Frontal cortex (tissue), 4 donors: Measurements from ENCODE around the gene TUBB4A. TPM values are rescaled to one million over a fixed set of nuclear protein-coding genes. Genes with fewer than 3 reads are reported as not detected.

ENCODE experiments used
- DNase-seq, 2 donors: peaks; one replicate each; pipeline ENCODE4 v3.0.0; 2012; ENCODE audit warnings: low spot score in 2 of 2
- FAIRE-seq: peaks from 2 replicates; lab custom pipeline; 2012; peaks lifted over from hg19 to GRCh38; lab: Jason Lieb, UNC
- total RNA-seq: library from RNA; depleted of rRNA; stranded (reverse); fragments of >200 nt; gene quantifications from one replicate; pipeline ENCODE4 v1.2.3, GENCODE V29; 2014
- donor health status: control.
- donor health status: control.
- donor health status: control.

The TUBB4A gene
- total RNA-seq, 1 donor from 2014 or later, result 106 TPM

GRCh38 chr19:6499052-6499790 lies 2.9 kb downstream of the TUBB4A start:
- DNase-seq, result no peak
- FAIRE-seq, result no peak

DNA sequence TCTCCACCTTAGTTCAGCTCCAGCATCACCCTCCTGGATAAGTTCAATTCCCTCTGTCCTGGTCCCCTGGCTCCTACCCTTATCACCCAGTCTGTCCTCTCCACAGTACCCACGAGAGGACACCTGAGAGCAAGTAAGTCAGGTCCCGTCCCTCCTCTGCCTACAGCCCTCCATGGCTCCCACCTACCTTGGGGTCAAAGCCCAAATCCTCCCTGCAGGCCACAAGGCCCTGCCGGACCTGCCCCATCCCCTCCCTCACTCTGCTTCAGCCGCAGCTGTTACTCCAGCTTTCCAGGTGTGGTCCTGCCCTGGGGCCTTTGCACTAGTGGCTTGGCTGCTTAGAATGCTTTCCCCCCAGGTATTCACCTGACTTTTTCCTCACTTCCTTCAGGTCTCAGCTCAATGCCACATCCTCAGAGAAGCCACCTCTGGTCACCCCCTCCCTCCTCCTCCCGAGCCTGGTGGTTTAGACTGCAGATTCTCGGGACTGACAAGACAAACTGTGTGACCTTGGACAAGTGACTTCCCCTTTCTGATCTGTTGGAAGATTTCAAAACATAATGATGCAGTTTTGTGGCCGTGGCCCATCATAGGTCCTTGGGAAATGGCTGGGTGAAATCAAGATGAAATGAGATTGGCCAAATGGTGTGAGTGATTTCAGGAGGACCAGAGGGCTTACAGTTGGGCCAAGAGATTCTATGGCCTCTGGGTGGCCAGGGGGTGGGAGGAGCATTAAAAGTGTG lies 3.6 kb downstream of the TUBB4A start:
- DNase-seq, result no peak
- FAIRE-seq, result no peak

- DNase-seq (no peak), FAIRE-seq (no peak)
Observed at GRCh38 chr19:6495947-6496346, 6.2 kb downstream of the TUBB4A start.

DNA sequence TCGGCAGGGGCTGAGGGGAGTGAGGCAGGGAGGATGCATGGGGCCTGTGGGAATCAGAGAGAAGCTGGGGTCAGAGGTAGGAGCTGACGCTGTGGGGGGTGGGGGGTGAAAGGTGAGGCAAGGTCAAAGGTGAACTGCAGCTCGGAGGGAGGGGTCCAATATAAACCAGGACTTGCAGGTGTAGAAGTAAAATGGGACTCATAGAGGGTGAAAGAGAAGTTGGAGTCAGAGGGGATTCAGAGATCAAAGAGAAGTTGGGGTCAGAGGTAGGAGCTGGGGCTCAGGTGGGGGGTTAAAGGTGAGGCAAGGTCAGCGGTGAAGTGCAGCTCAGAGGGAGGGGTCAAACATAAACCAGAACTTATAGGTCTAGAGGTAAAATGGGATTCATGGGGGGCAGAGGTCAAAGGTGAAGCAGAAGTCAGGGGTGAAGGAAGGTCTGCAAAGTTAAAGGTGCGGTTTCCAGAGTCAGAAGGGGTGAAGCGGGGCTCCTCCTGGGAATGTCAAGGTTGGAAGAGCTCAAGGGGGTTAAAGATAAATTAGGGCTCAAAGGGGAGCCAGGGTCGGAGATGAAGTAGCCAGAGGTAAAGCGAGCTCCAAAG lies 7.6 kb downstream of the TUBB4A start:
- FAIRE-seq (no peak), DNase-seq (no peak)

- FAIRE-seq (no peak), DNase-seq (no peak)
Observed at GRCh38 chr19:6491802-6492592, 10.1 kb downstream of the TUBB4A start.

DNA sequence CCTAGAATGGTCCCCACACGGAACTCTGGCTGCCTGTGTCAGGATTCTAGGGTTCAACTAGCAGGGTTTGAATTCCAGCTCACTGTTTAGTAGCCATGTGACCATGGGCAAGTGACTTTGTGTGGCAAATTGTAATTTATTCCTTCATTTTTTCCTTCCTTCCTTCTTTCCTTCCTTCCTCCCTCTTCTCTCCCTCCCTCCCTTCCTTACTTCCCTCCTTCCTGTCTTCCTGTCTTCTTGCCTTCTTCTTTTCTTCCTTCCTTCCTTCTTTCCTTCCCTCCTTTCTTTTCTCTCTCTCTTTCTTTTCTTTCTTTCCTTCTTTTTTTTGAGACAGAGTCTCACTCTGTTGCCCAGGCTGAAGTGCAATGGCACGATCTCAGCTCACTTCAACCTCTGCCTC lies 12.0 kb downstream of the TUBB4A start:
- no peak for DNase-seq
- no peak for FAIRE-seq

DNA sequence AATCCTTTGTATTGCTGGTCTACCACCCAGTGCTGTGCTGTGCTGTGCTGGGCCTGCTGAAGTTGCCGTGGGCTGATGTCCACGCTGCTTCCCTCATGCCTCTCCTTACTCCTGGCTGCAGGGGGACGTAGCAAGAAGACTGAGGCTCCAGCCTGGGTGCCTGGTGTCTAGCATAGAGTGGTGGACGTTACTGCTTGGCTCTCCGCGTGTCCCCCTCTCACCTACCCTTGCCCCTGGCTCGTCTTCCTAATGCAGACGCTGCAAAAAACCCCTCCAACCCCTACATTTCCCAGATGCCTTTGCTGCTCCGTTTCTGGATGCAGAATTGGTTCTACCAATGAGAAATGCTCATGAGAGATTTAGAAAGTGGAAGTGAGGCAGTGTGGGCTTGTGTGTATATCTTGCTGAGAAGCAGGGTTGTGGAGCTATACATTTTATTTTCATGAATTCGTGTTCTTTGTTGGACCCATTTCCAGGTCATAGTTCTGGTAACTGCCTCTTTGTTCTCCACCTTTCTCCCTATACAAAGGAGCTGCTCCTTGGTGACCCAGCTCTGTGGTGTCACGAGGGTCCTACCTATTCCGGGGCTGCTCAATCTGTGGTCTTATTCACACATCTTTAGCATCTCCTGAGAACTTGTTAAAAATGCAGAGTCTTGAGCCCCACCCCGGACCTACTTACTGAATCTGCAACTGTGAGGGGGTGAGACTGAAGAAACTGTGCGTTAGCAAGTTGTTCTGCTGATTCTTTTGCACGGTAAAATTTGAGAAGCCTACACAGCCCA lies 12.6 kb downstream of the TUBB4A start:
- FAIRE-seq (no peak), DNase-seq (no peak)

DNA sequence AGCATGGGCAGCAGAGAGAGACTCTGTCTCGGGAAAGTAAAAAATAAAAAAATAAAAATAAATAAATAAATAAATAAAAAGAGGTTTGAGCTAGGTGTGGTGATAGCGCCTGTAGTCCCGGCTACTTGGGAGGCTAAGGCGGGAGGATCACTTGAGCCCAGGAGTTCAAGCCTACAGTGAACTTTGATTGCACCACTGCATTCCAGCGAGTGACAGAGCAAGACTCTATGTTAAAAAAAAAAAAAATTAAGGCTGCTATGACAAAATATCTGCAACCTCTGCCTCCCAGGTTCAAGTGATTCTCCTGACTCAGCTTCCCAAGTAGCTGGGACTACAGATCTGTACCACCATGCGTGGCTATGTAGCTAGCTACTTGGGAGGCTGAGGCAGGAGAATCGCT lies 17.3 kb downstream of the TUBB4A start:
- DNase-seq, result no peak
- no peak for FAIRE-seq

DNA sequence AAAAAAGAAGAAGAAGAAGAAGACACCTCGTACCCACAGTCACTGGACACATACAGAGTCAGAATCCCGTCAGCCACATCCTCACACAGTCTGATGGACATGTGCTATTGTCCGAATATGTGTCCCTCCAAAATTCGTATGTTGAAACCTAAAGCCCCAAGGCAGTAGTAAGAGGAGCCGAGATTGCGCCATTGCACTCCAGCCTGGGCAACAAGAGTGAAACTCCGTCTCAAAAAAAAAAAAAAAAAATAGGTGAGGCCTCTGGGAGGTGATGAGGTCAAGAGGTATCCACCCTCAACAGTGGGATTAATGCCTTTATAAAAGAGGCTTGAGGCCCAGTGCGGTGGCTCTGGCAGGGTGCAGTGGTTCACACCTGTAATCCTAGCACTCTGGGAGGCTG lies 17.9 kb downstream of the TUBB4A start:
- FAIRE-seq, result no peak

DNA sequence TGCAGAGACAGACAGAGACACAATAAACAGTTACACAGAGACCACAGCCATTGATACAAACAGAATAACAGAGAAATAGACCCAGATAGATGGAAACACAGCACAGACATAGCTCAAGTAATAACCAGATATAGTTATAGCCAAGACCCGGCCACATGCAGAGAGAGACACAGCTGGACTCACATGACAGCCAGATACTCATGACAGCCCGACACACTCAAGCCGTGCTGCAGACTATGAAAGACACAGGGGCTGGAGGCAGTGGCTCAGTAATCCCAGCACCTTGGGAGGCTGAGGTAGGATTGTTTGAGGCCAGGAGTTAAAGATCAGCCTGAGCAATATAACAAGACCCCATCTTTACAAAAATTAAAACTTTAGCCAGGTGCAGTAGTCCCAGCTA lies 18.9 kb downstream of the TUBB4A start:
- DNase-seq, result no peak
- no peak for FAIRE-seq

More for the DNA sequence above, 17.9 kb downstream of the TUBB4A start:
- no peak for DNase-seq

GRCh38 chr19:6482343-6482686 lies 19.8 kb downstream of the TUBB4A start:
- no peak for FAIRE-seq
- no peak for DNase-seq

DNA sequence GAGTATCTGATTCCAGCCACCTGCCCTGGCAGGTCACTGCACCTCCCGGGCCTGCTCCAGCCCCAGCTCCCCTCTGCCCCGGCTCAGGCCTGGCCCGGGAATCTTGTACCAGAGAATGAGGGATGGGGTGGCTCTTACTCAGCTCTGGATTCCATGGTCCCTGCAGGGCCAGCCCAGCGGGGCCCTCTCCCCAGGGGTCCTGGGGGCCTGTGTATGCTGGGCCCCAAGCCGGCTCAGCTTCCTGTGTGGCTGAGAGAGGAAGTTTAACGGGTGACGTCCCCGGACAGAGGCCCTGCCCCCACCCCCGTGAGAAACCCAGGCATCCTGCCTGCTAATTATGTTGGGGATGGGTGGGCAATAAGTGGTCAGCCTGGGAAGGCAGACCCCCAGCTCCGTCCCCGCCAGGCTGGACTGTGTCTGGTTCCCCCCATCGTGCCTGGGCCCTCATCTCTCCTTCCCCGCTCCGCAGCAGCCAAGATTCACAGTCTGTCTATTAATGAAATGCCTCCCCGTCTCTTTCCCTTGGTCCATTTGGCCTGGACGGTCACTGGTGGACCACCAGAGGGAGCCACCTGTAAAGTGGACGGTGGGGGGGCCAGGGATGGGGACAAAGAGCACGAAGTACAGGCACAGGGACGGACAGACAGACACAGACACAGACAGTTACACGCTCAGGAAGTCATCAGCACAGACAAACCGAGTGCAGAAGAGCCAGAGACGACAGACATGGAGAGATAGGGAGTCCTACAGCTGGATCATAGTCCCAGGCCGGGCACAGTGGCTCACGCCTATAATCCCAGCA lies 20.4 kb downstream of the TUBB4A start, which contains the start of gene DENND1C:
Gene DENND1C, minus strand, starts transcription at position 247 of the 802 bp plus-strand sequence. Its CDS starts 92 bp downstream, at position 155.
- FAIRE-seq (no peak), DNase-seq (no peak)

GRCh38 chr19:6480848-6481415 lies 21.2 kb downstream of the TUBB4A start:
- DNase-seq (no peak), FAIRE-seq (no peak)

- no peak for FAIRE-seq
- DNase-seq, result no peak
Observed at GRCh38 chr19:6479836-6480398, 22.2 kb downstream of the TUBB4A start.

GRCh38 chr19:6478815-6479214 lies 23.3 kb downstream of the TUBB4A start:
- no peak for DNase-seq
- no peak for FAIRE-seq

DNA sequence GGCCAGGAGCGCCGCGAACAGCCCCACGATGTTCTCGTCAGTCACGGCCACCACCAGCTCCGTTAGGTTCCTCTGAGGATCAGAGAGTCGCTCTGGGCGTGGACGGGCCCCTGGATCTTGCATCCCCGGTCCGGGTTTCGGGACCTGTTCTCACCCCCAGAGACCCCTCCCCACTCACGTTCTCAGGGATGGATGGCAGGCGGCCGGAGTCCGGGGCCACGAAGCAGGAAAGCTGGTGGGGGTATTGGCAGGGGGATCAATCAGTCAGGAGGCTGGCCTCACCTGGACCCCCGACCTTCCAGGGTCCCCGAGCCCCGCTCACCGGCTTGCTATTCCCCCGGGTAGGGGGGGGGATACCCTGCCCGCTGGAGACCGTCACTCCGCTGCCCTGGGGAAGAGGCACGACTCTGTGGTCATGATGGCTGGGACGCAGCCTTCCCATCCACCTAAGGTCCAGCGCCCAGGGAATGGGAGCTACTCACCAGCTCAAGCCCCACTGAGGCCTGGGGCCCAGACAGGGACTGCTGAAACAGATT lies 25.1 kb downstream of the TUBB4A start:
- no peak for FAIRE-seq
- DNase-seq, result no peak

GRCh38 chr19:6476155-6476895 lies 25.8 kb downstream of the TUBB4A start:
- FAIRE-seq, result no peak

More at GRCh38 chr19:6476155-6476895, 25.8 kb downstream of the TUBB4A start:
- DNase-seq, result peak; percentile 66 to 87
